K562 (cell line): ENCODE results near the gene NINJ1. TPM values are rescaled to one million over a fixed set of nuclear protein-coding genes. Genes with fewer than 3 reads are reported as not detected.

ENCODE experiments used
- ATAC-seq: fragments of 200-7000 bp; cut with Tn5 transposase; 3 replicates; pipeline ENCODE4 v1.9.1; 2020; ENCODE audit warnings: moderate library complexity
- BruUV-seq: library from RNA; stranded (reverse); fragments of 400-500 nt; replicated peaks from 2 replicates; lab custom pipeline; 2021; lab: Mats Ljungman, UMichigan
- CTCF ChIA-PET: fragments of 300-600 bp; formaldehyde crosslinking; extraction: SDS; loops from one replicate; lab custom pipeline; 2021; ENCODE audit warnings: low intra/inter-chr PET ratio; lab: Yijun Ruan, JAX
- POLR2A ChIA-PET: fragments of 300-600, 350-650 bp; sonication (Branson Sonifier 250); formaldehyde crosslinking; extraction: SDS; loops from one replicate; lab custom pipeline; 2021; ENCODE audit warnings: antibody characterized with exemption, inconsistent platforms; lab: Yijun Ruan, JAX
- DNase-seq, 4 experiments: peaks; one replicate each; pipeline versions ENCODE4 v3.0.0 to v3.0.0-alpha.2; 2011 to 2018; ENCODE audit warnings: low spot score in 3 of 4, mixed read lengths in 3 of 4; ENCODE audit errors: extremely low read depth in 1 of 4
- FAIRE-seq: peaks from 2 replicates; lab custom pipeline; 2011; peaks lifted over from hg19 to GRCh38; lab: Jason Lieb, UNC
- H2AFZ ChIP-seq: 2 replicates; pipeline ENCODE4 v1.6.0; 2011; ENCODE audit warnings: low read depth, low read length, control low read depth, inconsistent platforms
- H3K27ac ChIP-seq: fragments of 200-600 bp; 3 replicates; pipeline ENCODE4 v1.8.0; 2011; ENCODE audit warnings: low read depth, mild to moderate bottlenecking, control low read depth, inconsistent platforms, low read length, moderate library complexity, mixed read lengths; ENCODE audit errors: extremely low read depth
- H3K27me3 ChIP-seq, 2 experiments: fragments of 300-600 bp in 1 of 2; 2 replicates in 1 of 2; 3 replicates in 1 of 2; pipeline versions ENCODE4 v1.6.0 to v1.8.0; 2011; ENCODE audit warnings: inconsistent platforms in 2 of 2, low read length in 2 of 2, mild to moderate bottlenecking in 1 of 2, mixed read lengths in 1 of 2, moderate library complexity in 1 of 2; ENCODE audit not compliant: control insufficient read depth in 2 of 2, insufficient read depth in 2 of 2
- H3K36me3 ChIP-seq: fragments of 300-600 bp; 3 replicates; pipeline ENCODE4 v1.8.0; 2011; ENCODE audit warnings: mild to moderate bottlenecking, low read length, inconsistent platforms; ENCODE audit not compliant: control insufficient read depth, insufficient read depth
- H3K4me1 ChIP-seq, 2 experiments: fragments of 200-600 bp in 1 of 2; replicated peaks in 1 of 2; 2 replicates in 1 of 2; 3 replicates in 1 of 2; pipeline versions ENCODE4 v1.5.1 to v1.8.0; 2011; ENCODE audit warnings: inconsistent platforms in 2 of 2, low read length in 2 of 2, mild to moderate bottlenecking in 1 of 2, mixed read lengths in 1 of 2, moderate library complexity in 1 of 2; ENCODE audit not compliant: control insufficient read depth in 2 of 2, insufficient read depth in 2 of 2
- H3K4me2 ChIP-seq: 2 replicates; pipeline ENCODE4 v1.6.1; 2011; ENCODE audit warnings: low read length, control low read depth, inconsistent platforms, mixed read lengths; ENCODE audit not compliant: insufficient read depth
- H3K4me3 ChIP-seq: fragments of 200-600 bp; sonication (generic), shearing (Covaris generic); 2 replicates; pipeline ENCODE4 v1.5.1; 2016; ENCODE audit warnings: control low read depth, inconsistent platforms
- H3K79me2 ChIP-seq: fragments of 200-600 bp; 3 replicates; pipeline ENCODE4 v1.8.0; 2011; ENCODE audit warnings: low read length, inconsistent platforms; ENCODE audit not compliant: control insufficient read depth, insufficient read depth
- H3K9ac ChIP-seq, 2 experiments: 2 replicates each; pipeline versions ENCODE4 v1.6.0 to v1.6.1; 2011; ENCODE audit warnings: low read depth in 2 of 2, low read length in 2 of 2, control low read depth in 1 of 2, inconsistent platforms in 1 of 2, mild to moderate bottlenecking in 1 of 2, mixed read lengths in 1 of 2; ENCODE audit not compliant: insufficient read depth in 1 of 2
- H3K9me1 ChIP-seq: one replicate; pipeline ENCODE4 v1.6.0; 2011; ENCODE audit warnings: inconsistent platforms, mild to moderate bottlenecking, low read length, moderate library complexity; ENCODE audit not compliant: control insufficient read depth, insufficient read depth
- H3K9me3 ChIP-seq: replicated peaks from 2 replicates; pipeline ENCODE4 v1.5.1; 2011; ENCODE audit warnings: low read depth, low read length, inconsistent platforms; ENCODE audit not compliant: control insufficient read depth, insufficient read depth
- H4K20me1 ChIP-seq: replicated peaks from 2 replicates; pipeline ENCODE4 v1.6.1; 2011; ENCODE audit warnings: low read length, inconsistent platforms, mixed read lengths; ENCODE audit not compliant: control insufficient read depth, insufficient read depth
- ARNT ChIP-seq, 2 experiments: fragments of 450-650 bp; IDR thresholded peaks; 2 replicates each; pipeline ENCODE4 v1.6.1; 2016; ENCODE audit warnings: mild to moderate bottlenecking in 1 of 2
- HDGF ChIP-seq: fragments of 450-650 bp; IDR thresholded peaks from 2 replicates; pipeline ENCODE4 v1.6.1; 2016
- KDM1A ChIP-seq, 2 experiments: fragments of 450-650 bp; IDR thresholded peaks; 2 replicates each; pipeline ENCODE4 v1.6.1; 2016; ENCODE audit warnings: mild to moderate bottlenecking in 2 of 2
- POLR2G ChIP-seq: fragments of 200-400 bp; formaldehyde crosslinking; IDR thresholded peaks from 2 replicates; pipeline ENCODE4 v1.6.1; 2017; ENCODE audit warnings: low read depth, mild to moderate bottlenecking, antibody characterized with exemption, low read length, moderate library complexity
- ZBTB9 ChIP-seq: fragments of 450-650 bp; formaldehyde crosslinking; IDR thresholded peaks from 2 replicates; pipeline ENCODE4 v1.4.0; 2020; ENCODE audit warnings: mild to moderate bottlenecking, moderate library complexity
- ZNF316 ChIP-seq: fragments of 450-650 bp; IDR thresholded peaks from 2 replicates; pipeline ENCODE4 v1.6.1; 2016
- ZNF77 ChIP-seq: fragments of 250-450 bp; sonication (Bioruptor Pico); IDR thresholded peaks from 2 replicates; pipeline ENCODE4 v1.5.0; 2020
- WGBS: fragments of 100-300 bp; shearing (Covaris generic); methylation state at CpG from one replicate; pipeline ENCODE4 v1.1.6; 2016; ENCODE audit warnings: low coverage, mixed read lengths; ENCODE audit not compliant: insufficient coverage; ENCODE audit errors: missing lambda C conversion rate; 5-methylcytosine and 5-hydroxymethylcytosine counted together
- in situ Hi-C: fragments of 300-500 bp; cut with MboI; formaldehyde crosslinking; loops from 4 replicates; pipeline ENCODE4 v1.15.0; 2018; ENCODE audit warnings: inconsistent platforms, mixed read lengths
- intact Hi-C: fragments of 100-400 bp; cut with micrococcal nuclease; formaldehyde crosslinking; loops from 2 replicates; pipeline ENCODE4 v1.14.2; 2022
- polyA plus RNA-seq, 8 experiments: library from polyadenylated mRNA; depleted of rRNA in 4 of 8; stranded (reverse) in 5 of 8; unstranded in 3 of 8; fragments of >200 nt; fragmentation: Nextera tagmentation in 2 of 8; fragmentation: Illumina TruSeq in 1 of 8; extraction: Ambion mirVana in 2 of 8; extraction: Trizol in 1 of 8; gene quantifications; 2 replicates each; pipeline versions ENCODE4 v1.2.1 to v1.2.3, GENCODE V29; 2011 to 2014; ENCODE audit warnings: inconsistent platforms in 1 of 8, missing spikeins in 1 of 8
- total RNA-seq, 7 experiments: library from RNA; depleted of rRNA in 6 of 7; stranded (reverse); fragments of >200 nt in 6 of 7; fragmentation: Illumina TruSeq in 2 of 7; extraction: Trizol in 2 of 7; gene quantifications; 2 replicates each; pipeline versions ENCODE4 v1.2.1 to v1.2.3, GENCODE V29; 2011 to 2021; ENCODE audit warnings: low replicate concordance in 1 of 7
- TF ChIP-seq, protein P1 (sequence below): sonication (generic); formaldehyde crosslinking; IDR thresholded peaks from 2 replicates; pipeline ENCODE4 v1.8.0; 2022; ENCODE audit warnings: mild to moderate bottlenecking, missing genetic modification reagents
- TF ChIP-seq, protein P2 (sequence below): sonication (generic); IDR thresholded peaks from 2 replicates; pipeline ENCODE4 v1.6.1; 2016
- TF ChIP-seq, protein P3 (sequence below): fragments of 450-650 bp; IDR thresholded peaks from 2 replicates; pipeline ENCODE4 v1.6.1; 2014; ENCODE audit warnings: low read depth, mild to moderate bottlenecking, moderate library complexity, borderline replicate concordance

Gene NINJ1
- total and polyA plus RNA-seq, 9 of the 15 experiments (the other 6 are each of a cell fraction or from before 2014, with no cell fraction given) = 0.13 to 8.4 (median 4.9) TPM

GRCh38 chr9:93122721-93123221 lies 11.3 kb downstream of the NINJ1 start:
- Histone ChIP-seq H2AFZ (no peak overlapping the region), H3K4me1 (peaks cover 16 to 49% of the 10 kb centered on the region in 2 experiments), H3K27me3 (no peaks in the 10 kb centered on the region), H3K9ac (no peak overlapping the region), H3K4me2 (no peak overlapping the region), H3K79me2 (no peaks in the 10 kb centered on the region), H3K9me3 (no peaks in the 10 kb centered on the region), H3K36me3 (no peaks in the 10 kb centered on the region), H3K4me3 (no peak overlapping the region), H3K27ac (no peak overlapping the region), H4K20me1 (no peaks in the 10 kb centered on the region), H3K9me1 (no peaks in the 10 kb centered on the region)
- in situ Hi-C loops (no loop called here), intact Hi-C loops (no loop called here)
- TF ChIP-seq POLR2G (0 out of 2 replicates have a peak, but pooled peaks have one; percentile 17), HDGF (no peak)
- WGBS = 74% methylated on average over 11 of the region's 14 CpGs
- no TSS peak for BruUV-seq
- FAIRE-seq = no peak
- ATAC-seq = no peak
- no peak for DNase-seq
- ChIA-PET POLR2A (interaction anchor here (0.8 to 1.8 kb wide), 3 partner anchors 10 to 15 kb away, joined by 3 to 5 read pairs (median 3); partner anchors contain the start of gene NINJ1), CTCF (interaction anchor here (0.5 kb wide), 1 partner anchor 14 kb away, joined by 3 read pairs; no protein-coding TSS in a partner anchor)

- Histone ChIP-seq H3K9ac (no peak overlapping the region), H4K20me1 (no peaks in the 10 kb centered on the region), H3K4me1 (peaks cover 17 to 40% of the 10 kb centered on the region in 2 experiments), H3K9me1 (no peaks in the 10 kb centered on the region), H3K4me2 (no peak overlapping the region), H3K4me3 (no peak overlapping the region), H3K27me3 (no peaks in the 10 kb centered on the region), H3K36me3 (no peaks in the 10 kb centered on the region), H3K27ac (no peak overlapping the region), H2AFZ (no peak overlapping the region), H3K9me3 (no peaks in the 10 kb centered on the region), H3K79me2 (no peaks in the 10 kb centered on the region)
- no TSS peak for BruUV-seq
- no peak for FAIRE-seq
- ATAC-seq = no peak
- CTCF ChIA-PET = no interaction called here
- no peak for DNase-seq
- POLR2A ChIA-PET = interaction anchor here (1.8 kb wide), 1 partner anchor 16 kb away, joined by 3 read pairs; no protein-coding TSS in a partner anchor
- in situ Hi-C loops = no loop called here
- intact Hi-C loops = no loop called here
- 78% methylated on average over 20 of the region's 20 CpGs for WGBS
- no peak for TF ChIP-seq ZNF316
- TF ChIP-seq, protein P1, sequence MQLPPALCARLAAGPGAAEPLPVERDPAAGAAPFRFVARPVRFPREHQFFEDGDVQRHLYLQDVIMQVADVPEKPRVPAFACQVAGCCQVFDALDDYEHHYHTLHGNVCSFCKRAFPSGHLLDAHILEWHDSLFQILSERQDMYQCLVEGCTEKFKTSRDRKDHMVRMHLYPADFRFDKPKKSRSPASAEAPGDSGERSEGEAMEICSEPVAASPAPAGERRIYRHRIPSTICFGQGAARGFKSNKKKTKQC = no peak
- no peak for TF ChIP-seq KDM1A (IDR thresholded peaks at IDR 0.05)
- TF ChIP-seq, protein P2, sequence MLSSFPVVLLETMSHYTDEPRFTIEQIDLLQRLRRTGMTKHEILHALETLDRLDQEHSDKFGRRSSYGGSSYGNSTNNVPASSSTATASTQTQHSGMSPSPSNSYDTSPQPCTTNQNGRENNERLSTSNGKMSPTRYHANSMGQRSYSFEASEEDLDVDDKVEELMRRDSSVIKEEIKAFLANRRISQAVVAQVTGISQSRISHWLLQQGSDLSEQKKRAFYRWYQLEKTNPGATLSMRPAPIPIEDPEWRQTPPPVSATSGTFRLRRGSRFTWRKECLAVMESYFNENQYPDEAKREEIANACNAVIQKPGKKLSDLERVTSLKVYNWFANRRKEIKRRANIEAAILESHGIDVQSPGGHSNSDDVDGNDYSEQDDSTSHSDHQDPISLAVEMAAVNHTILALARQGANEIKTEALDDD = no peak
- no peak for TF ChIP-seq ARNT (IDR thresholded peaks at IDR 0.05)
- TF ChIP-seq, protein P3, sequence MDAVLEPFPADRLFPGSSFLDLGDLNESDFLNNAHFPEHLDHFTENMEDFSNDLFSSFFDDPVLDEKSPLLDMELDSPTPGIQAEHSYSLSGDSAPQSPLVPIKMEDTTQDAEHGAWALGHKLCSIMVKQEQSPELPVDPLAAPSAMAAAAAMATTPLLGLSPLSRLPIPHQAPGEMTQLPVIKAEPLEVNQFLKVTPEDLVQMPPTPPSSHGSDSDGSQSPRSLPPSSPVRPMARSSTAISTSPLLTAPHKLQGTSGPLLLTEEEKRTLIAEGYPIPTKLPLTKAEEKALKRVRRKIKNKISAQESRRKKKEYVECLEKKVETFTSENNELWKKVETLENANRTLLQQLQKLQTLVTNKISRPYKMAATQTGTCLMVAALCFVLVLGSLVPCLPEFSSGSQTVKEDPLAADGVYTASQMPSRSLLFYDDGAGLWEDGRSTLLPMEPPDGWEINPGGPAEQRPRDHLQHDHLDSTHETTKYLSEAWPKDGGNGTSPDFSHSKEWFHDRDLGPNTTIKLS = no peak
- TF ChIP-seq ZBTB9 (CRISPR knock-in tag) = no peak
- no peak for TF ChIP-seq ZNF77 (CRISPR knock-in tag)
These were observed 12.5 kb downstream of the NINJ1 start for GRCh38 chr9:93121316-93122241.
